Epidermal melanocyte (primary cell): ENCODE results near the gene VSIG8.

ENCODE experiments used
- DNase-seq: peaks from one replicate; pipeline ENCODE4 v3.0.0; 2011; ENCODE audit warnings: low spot score; ENCODE audit not compliant: insufficient read length

The VSIG8 gene

GRCh38 chr1:159859767-159860322, 2.6 kb downstream of the VSIG8 start:
- DNase-seq = no peak

DNA sequence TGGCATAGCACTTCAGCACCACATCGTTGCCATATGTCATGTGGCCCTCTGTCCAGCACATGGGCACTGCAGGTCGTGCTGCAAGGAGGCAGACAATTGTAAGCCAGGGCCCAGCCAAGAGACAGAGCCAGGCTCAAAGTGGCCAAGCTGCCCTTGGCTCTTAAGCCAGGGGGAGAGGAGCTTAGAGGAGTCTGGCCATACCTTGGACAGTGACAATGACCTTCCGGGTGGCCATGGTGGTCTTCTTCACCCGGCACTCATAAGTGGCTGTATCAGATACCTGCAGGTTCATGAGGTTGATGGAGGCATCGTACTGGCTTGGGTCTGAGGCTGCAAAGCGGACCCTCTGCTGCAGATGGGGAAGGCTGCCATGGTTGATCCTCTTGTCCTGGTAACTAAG, 4.6 kb downstream of the VSIG8 start:
- no peak for DNase-seq

DNA sequence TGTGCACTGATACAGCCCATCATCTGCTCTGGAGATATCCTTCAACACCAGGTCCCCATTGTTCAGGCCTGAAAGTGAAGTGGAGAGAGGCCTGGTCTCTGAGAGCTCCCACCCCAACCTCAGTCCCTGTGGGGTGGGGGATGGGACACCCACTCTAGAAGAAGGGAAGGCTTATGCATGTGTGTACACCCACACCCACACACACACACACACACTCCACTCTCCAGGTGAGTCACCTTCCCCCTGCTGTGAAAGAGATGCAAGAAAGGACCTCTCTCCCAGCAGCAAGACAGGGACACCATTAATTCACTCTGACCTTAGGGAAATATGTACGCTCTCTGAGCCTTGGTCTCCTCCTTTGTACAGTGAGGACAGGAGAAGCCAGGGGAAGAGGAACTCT, 5.9 kb downstream of the VSIG8 start:
- no peak for DNase-seq

- DNase-seq = no peak
These were observed 6.7 kb downstream of the VSIG8 start for GRCh38 chr1:159855709-159856108.

DNA sequence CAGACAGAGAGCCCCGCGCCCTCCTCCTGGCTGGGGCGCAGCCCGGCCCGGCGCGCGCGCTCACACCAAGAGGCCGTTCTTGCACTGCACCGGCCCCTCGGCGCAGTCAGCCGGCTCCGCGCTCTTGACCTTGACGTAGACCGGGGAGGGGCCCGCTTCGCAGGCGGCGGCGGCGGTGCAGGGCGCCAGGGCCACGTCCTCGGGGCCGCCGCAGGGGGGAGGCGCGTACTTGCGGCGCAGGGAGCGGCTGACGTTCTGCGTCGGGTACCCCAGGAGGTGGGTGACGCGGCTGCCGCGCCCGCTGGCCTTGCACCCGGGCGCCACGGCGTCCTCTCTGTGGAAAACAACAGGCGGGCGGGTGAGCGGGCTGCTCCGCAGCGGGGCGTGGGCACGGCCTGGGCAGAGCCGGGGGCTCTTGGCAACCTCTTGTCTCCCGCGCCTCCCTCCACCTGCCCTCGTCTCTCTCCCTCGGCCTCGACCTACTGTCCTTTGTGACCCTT, 7.7 kb downstream of the VSIG8 start:
- peak; percentile 61 for DNase-seq

DNA sequence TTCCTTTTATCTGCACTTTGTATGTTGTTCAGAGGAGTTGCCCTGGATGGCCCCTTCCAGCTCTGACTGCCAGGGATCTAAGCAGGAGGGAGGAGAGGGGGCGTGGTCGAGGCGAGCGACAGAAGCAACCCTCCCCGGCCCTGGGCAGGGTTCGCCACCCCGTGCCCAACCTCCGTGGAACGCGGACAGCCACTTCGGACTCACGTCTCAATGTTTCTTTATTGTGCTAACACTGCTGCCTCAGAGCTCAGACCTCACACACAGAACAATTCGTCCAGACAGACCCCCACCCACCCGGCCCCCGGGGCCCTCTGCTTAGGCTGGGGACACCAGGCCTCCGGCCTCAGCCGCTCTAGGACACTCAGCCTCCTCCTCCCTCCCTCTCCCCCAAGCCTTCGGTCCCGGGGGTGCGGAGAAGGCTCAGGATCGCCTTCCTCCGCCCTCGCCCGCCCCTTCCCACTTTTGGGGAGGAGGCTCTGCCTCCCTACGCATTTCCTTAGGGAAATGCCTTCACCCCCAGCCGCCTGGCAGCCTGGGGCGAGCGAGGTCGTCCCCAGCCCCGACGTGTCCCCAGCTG, 8.3 kb downstream of the VSIG8 start:
- peak; percentile 59 for DNase-seq

GRCh38 chr1:159853417-159854115, 8.9 kb downstream of the VSIG8 start:
- no peak for DNase-seq

- no peak for DNase-seq
These were observed 11.1 kb downstream of the VSIG8 start for GRCh38 chr1:159851407-159851806.

GRCh38 chr1:159849626-159850366, 12.7 kb downstream of the VSIG8 start:
- DNase-seq = no peak

- DNase-seq = no peak
These were observed 14.1 kb downstream of the VSIG8 start for GRCh38 chr1:159848326-159848725.

DNA sequence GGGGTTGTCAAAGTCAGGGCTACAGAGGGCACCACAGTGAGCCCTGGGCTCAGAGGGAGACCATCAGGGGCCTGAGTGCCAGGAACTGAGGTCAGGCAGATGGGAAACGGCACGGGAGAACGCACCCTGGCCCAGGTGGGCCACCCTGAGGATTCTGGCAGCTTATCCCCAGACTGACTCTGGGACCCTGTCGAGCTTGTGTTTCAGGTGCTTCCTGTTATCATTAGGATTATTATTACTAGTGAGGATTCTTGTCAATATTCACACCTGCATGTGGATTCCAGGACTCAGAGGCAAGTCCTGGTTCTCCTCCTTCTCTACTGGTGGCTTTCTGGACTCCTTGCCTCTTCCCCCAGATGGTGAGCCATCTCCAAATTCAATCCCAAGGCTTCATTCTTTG, 15.2 kb downstream of the VSIG8 start:
- DNase-seq = no peak

DNA sequence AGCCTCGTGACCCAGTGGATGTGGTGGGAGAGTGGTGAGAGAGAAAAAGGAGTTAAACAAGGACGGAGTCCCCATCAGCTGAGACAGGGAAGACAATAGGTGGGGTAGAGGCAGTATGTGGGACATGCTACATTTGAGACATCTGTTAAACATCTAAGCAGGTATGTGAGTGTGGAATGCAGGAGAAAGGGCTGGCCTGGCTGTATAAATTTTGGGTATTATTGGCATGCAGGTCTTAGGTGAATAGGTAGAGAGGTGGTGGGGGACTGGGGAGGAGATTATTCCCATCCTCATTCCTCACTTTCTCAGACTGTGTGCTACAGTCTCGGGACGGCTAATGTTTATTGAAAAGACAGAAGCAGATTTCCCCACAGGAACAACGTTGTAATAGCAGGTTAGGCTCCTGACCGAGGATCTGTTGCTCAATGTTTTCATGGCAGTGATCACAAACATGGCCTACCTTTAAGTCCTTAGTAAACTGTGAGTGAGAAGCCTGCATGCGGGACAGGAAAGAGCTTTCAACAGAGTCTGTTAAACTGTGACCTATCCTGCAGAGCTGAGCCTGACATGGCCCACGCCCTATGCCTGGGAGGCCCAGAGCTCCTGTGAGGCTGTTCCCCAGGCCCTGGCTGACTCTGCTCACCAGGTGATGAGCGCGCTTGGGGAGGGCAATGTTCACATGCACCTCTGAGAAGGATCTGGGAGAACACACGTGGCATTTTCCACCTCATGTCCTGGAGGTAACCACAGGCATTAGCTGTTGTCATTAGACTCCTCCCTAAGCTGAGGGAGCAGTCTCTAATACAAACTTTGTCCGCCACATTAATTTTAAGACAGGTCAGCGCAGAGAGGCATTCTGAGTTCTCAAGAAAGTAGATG, 16.5 kb downstream of the VSIG8 start:
- no peak for DNase-seq

- DNase-seq = no peak
These were observed 19.0 kb downstream of the VSIG8 start for GRCh38 chr1:159843459-159843858.

- DNase-seq = no peak
These were observed 20.7 kb downstream of the VSIG8 start for GRCh38 chr1:159841749-159842148.

GRCh38 chr1:159839116-159839849, 23.2 kb downstream of the VSIG8 start:
- DNase-seq = no peak

GRCh38 chr1:159838715-159839114, 23.7 kb downstream of the VSIG8 start:
- no peak for DNase-seq

DNA sequence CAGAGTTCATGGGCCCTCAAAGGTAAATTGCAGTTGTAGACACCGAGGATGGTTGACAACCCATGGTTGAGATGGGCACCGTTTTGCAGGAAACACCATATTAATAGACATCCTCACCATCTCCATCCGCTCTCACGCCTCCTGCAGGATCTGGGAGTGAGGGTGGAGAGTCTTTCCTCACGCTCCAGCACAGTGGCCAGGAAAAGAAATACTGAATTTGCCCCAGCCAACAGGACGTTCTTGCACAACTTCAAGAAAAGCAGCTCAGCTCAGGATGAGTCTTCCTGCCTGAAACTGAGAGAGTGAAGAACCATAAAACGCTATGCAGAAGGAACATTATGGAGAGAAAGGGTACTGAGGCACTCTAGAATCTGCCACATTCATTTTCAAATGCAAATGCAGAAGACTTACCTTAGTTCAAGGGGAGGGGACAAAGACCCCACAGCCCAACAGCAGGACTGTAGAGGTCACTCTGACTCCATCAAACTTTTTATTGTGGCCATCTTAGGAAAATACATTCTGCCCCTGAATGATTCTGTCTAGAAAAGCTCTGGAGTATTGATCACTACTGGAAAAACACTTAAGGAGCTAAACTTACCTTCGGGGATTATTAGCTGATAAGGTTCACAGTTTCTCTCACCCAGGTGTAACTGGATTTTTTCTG, 26.5 kb downstream of the VSIG8 start:
- no peak for DNase-seq

- no peak for DNase-seq
These were observed 27.1 kb downstream of the VSIG8 start for GRCh38 chr1:159835356-159835755.

GRCh38 chr1:159832309-159832708, 30.1 kb downstream of the VSIG8 start:
- no peak for DNase-seq
